Measurements from ENCODE around the gene ECHDC1. TPM values are rescaled to one million over a fixed set of nuclear protein-coding genes. Genes with fewer than 3 reads are reported as not detected.

Gene ECHDC1
- total and polyA plus RNA-seq, 2 of the 8 experiments (the other 6 are each of a cell fraction or from before 2014, with no cell fraction given) = 11.3 to 60.5 TPM

- TF ChIP-seq NANOG (IDR thresholded peaks at IDR 0.05; ENCODE audit: insufficient read depth, low read depth, low read length, poor library complexity, severe bottlenecking) = no peak
These were observed 625 bp upstream of the ECHDC1 start (continued) for GRCh38 chr6:127343809-127344659.
